Neuronal stem cell (in vitro differentiated cells): ENCODE measurements around the gene DCTN3.

Experiments
- DNase-seq: peaks from one replicate; pipeline ENCODE4 v3.0.0-alpha.2; 2013; ENCODE audit warnings: low spot score
- H2AFZ ChIP-seq: one replicate; pipeline ENCODE4 v1.6.1; 2013; ENCODE audit warnings: mild to moderate bottlenecking, low read length, inconsistent platforms
- H2AK5ac ChIP-seq: 2 replicates; pipeline ENCODE4 v1.6.1; 2013; ENCODE audit warnings: low read depth, mild to moderate bottlenecking, inconsistent platforms, low read length, moderate library complexity, mixed read lengths
- H2BK120ac ChIP-seq: 2 replicates; pipeline ENCODE4 v1.6.1; 2013; ENCODE audit warnings: low read depth, mild to moderate bottlenecking, inconsistent platforms, low read length, moderate library complexity, mixed read lengths
- H2BK12ac ChIP-seq: one replicate; pipeline ENCODE4 v1.6.1; 2013; ENCODE audit warnings: low read length, inconsistent platforms
- H2BK15ac ChIP-seq: 2 replicates; pipeline ENCODE4 v1.6.1; 2013; ENCODE audit warnings: mild to moderate bottlenecking, low read length, inconsistent platforms, mixed read lengths
- H2BK5ac ChIP-seq: one replicate; pipeline ENCODE4 v1.6.1; 2013; ENCODE audit warnings: inconsistent platforms, mild to moderate bottlenecking, low read length, moderate library complexity
- H3K14ac ChIP-seq: one replicate; pipeline ENCODE4 v1.6.1; 2013; ENCODE audit warnings: low read length, inconsistent platforms
- H3K18ac ChIP-seq: 2 replicates; pipeline ENCODE4 v1.6.1; 2013; ENCODE audit warnings: low read length, inconsistent platforms
- H3K23ac ChIP-seq: 2 replicates; pipeline ENCODE4 v1.6.1; 2013; ENCODE audit warnings: low read depth, mild to moderate bottlenecking, mixed read lengths, low read length, inconsistent platforms; ENCODE audit not compliant: poor library complexity
- H3K27ac ChIP-seq: replicated peaks from 3 replicates; pipeline ENCODE4 v1.5.1; 2013; ENCODE audit warnings: low read length, inconsistent platforms
- H3K27me3 ChIP-seq, 3 experiments: 2 replicates each; pipeline ENCODE4 v1.6.1; 2013; ENCODE audit warnings: low read length in 3 of 3, mild to moderate bottlenecking in 2 of 3, inconsistent platforms in 1 of 3, low read depth in 1 of 3, mixed read lengths in 1 of 3, moderate library complexity in 1 of 3; ENCODE audit not compliant: control insufficient read depth in 3 of 3, insufficient read depth in 3 of 3
- H3K36me3 ChIP-seq, 2 donors: replicated peaks in 1 of 2; 2 replicates each; pipeline ENCODE4 v1.6.1; 2013; ENCODE audit warnings: low read length in 2 of 2; ENCODE audit not compliant: control insufficient read depth in 2 of 2, insufficient read depth in 2 of 2
- H3K4ac ChIP-seq: 2 replicates; pipeline ENCODE4 v1.6.1; 2013; ENCODE audit warnings: inconsistent platforms, mild to moderate bottlenecking, low read length, moderate library complexity
- H3K4me1 ChIP-seq, 2 donors: 1 replicate in 1 of 2; 2 replicates in 1 of 2; pipeline ENCODE4 v1.6.1; 2013; ENCODE audit warnings: low read length in 2 of 2, low read depth in 1 of 2; ENCODE audit not compliant: control insufficient read depth in 2 of 2, insufficient read depth in 1 of 2
- H3K4me2 ChIP-seq: one replicate; pipeline ENCODE4 v1.6.1; 2013; ENCODE audit warnings: mild to moderate bottlenecking, low read length, inconsistent platforms; ENCODE audit not compliant: insufficient read depth, poor library complexity, severe bottlenecking
- H3K4me3 ChIP-seq, 2 donors: 2 replicates each; pipeline ENCODE4 v1.5.1; 2013; ENCODE audit warnings: low read length in 2 of 2, mild to moderate bottlenecking in 2 of 2, inconsistent platforms in 1 of 2, moderate library complexity in 1 of 2
- H3K79me1 ChIP-seq: one replicate; pipeline ENCODE4 v1.6.1; 2013; ENCODE audit warnings: low read depth, mild to moderate bottlenecking, inconsistent platforms, low read length, moderate library complexity
- H3K9ac ChIP-seq: one replicate; pipeline ENCODE4 v1.6.1; 2013; ENCODE audit warnings: mild to moderate bottlenecking, low read depth, low read length, inconsistent platforms; ENCODE audit not compliant: poor library complexity
- H3K9me3 ChIP-seq, 2 donors: replicated peaks in 1 of 2; 2 replicates each; pipeline versions ENCODE3 to v1.6.1; 2013; ENCODE audit warnings: low read length in 2 of 2, mild to moderate bottlenecking in 2 of 2, inconsistent platforms in 1 of 2, low read depth in 1 of 2, mixed read lengths in 1 of 2, moderate library complexity in 1 of 2; ENCODE audit not compliant: control insufficient read depth in 2 of 2, insufficient read depth in 1 of 2
- H4K8ac ChIP-seq: one replicate; pipeline ENCODE4 v1.6.1; 2013; ENCODE audit warnings: low read depth, mild to moderate bottlenecking, inconsistent platforms, low read length, moderate library complexity
- H4K91ac ChIP-seq: one replicate; pipeline ENCODE4 v1.6.1; 2013; ENCODE audit warnings: low read length, low read depth, mild to moderate bottlenecking, inconsistent platforms; ENCODE audit not compliant: poor library complexity
- WGBS, 2 donors: extraction: QIAGEN DNeasy Blood & Tissue Kit; methylation state at CpG; one replicate each; pipeline ENCODE4 v1.1.7; 2013; ENCODE audit warnings: missing lambda C conversion rate in 2 of 2, mixed read lengths in 1 of 2; ENCODE audit not compliant: insufficient read length in 2 of 2, insufficient replicate concordance in 1 of 2; ENCODE audit errors: extremely low coverage in 2 of 2; 5-methylcytosine and 5-hydroxymethylcytosine counted together

DCTN3 gene

GRCh38 chr9:34578241-34579103 is 41.8 kb downstream of the DCTN3 start:
- no CpG with 5 or more reads among the region's 28 CpGs for WGBS, 2 donors
- Histone ChIP-seq H3K4me1 (peaks cover 61 to 79% of the 10 kb centered on the region in 2 donors), H3K9me3 (no peaks in the 10 kb centered on the region), H2AK5ac (peak overlapping the region; percentile 98), H4K8ac (no peak overlapping the region), H3K79me1 (peaks cover 1% of the 10 kb centered on the region), H3K27ac (peak overlapping the region; percentile 92), H2AFZ (peak overlapping the region; percentile 52), H4K91ac (no peak overlapping the region), H3K27me3 (no peaks in the 10 kb centered on the region), H3K4ac (no peak overlapping the region), H3K9ac (peak overlapping the region; percentile 79), H2BK5ac (peak overlapping the region; percentile 63), H2BK12ac (peak overlapping the region; percentile 70), H2BK120ac (peak overlapping the region; percentile 40), H3K18ac (peak overlapping the region; percentile 95), H3K4me3 (peak overlapping the region; percentile 51 to 63), H3K23ac (no peak overlapping the region), H3K4me2 (peak overlapping the region; percentile 69), H3K14ac (no peak overlapping the region), H2BK15ac (peak overlapping the region; percentile 69), H3K36me3 (peaks cover 0 to 45% of the 10 kb centered on the region in 2 donors)
- no peak for DNase-seq

GRCh38 chr9:34577400-34578240 is 42.7 kb downstream of the DCTN3 start:
- no CpG with 5 or more reads among the region's 62 CpGs for WGBS, 2 donors
- H3K27ac ChIP-seq: peak overlapping the region; percentile 92
- H3K27me3 ChIP-seq: no peaks in the 10 kb centered on the region
- no peak overlapping the region for H3K14ac ChIP-seq
- H2AFZ ChIP-seq: peak overlapping the region; percentile 20
- DNase-seq: no peak
- H3K23ac ChIP-seq: no peak overlapping the region
- peak overlapping the region; percentile 79 for H3K9ac ChIP-seq
- H4K8ac ChIP-seq: no peak overlapping the region
- H3K4me2 ChIP-seq: peak overlapping the region; percentile 69
- H4K91ac ChIP-seq: no peak overlapping the region
- no peak overlapping the region for H2BK12ac ChIP-seq
- no peak overlapping the region for H3K4ac ChIP-seq
- H2BK15ac ChIP-seq: peak overlapping the region; percentile 69
- no peaks in the 10 kb centered on the region for H3K9me3 ChIP-seq
- peaks cover 2% of the 10 kb centered on the region for H3K79me1 ChIP-seq
- H3K18ac ChIP-seq: peak overlapping the region; percentile 95
- H2BK120ac ChIP-seq: peak overlapping the region; percentile 38
- H3K36me3 ChIP-seq: peaks cover 3 to 53% of the 10 kb centered on the region in 2 donors
- peak overlapping the region; percentile 98 for H2AK5ac ChIP-seq
- H3K4me1 ChIP-seq: peaks cover 64 to 74% of the 10 kb centered on the region in 2 donors
- H3K4me3 ChIP-seq: peak overlapping the region; percentile 51 to 63
- H2BK5ac ChIP-seq: peak overlapping the region; percentile 63

- no peak for DNase-seq
- Histone ChIP-seq H2AFZ (no peak overlapping the region), H3K4me2 (peak overlapping the region; percentile 69), H2BK12ac (no peak overlapping the region), H2BK15ac (no peak overlapping the region), H3K79me1 (peaks cover 4% of the 10 kb centered on the region), H2BK120ac (no peak overlapping the region), H2BK5ac (no peak overlapping the region), H3K4ac (no peak overlapping the region), H3K23ac (no peak overlapping the region), H3K4me1 (peaks cover 62 to 75% of the 10 kb centered on the region in 2 donors), H3K14ac (no peak overlapping the region), H3K36me3 (peaks cover 3 to 56% of the 10 kb centered on the region in 2 donors), H3K18ac (peak overlapping the region; percentile 54), H3K27me3 (no peaks in the 10 kb centered on the region), H3K9me3 (no peaks in the 10 kb centered on the region), H4K91ac (no peak overlapping the region), H3K9ac (peak overlapping the region; percentile 21), H2AK5ac (peak overlapping the region; percentile 35), H4K8ac (no peak overlapping the region), H3K27ac (peak overlapping the region; percentile 82), H3K4me3 (peak overlapping the region; percentile 8 to 51)
- no CpG with 5 or more reads among the region's 14 CpGs for WGBS, 2 donors
Measured at GRCh38 chr9:34576597-34577399, 43.5 kb downstream of the DCTN3 start.
